ENCODE data around the gene DNAJC8.

DNAJC8 gene

DNA sequence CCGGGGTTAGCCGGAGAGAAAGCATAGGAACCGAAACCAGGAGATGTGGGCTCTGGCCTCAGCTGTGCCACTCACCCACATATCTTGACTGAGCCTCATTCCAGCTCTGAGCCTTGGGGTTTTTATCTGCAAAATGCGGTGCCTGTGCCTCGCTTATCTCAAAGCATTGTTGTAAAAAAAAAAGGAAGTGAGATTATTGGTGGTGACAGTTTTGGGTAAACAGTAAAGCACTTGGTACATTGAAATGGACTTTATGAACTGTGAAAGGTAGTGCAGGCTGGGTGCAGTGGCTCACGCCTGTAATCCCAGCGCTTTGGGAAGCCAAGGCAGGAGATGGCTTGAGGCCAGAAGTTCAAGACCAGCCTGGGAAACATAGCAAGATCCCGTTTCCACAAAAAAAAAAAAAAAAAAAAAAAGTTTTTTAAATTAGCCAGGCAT lies 60.1 kb downstream of the DNAJC8 start:
- Histone ChIP-seq H3K27ac (ENCODE audit: low read depth, low read length) (no peak overlapping the region), H3K27me3 (ENCODE audit: control insufficient read depth, insufficient read depth, low read length) (no peaks in the 10 kb centered on the region), H3K4me1 (ENCODE audit: control insufficient read depth, insufficient read depth, low read length) (no peaks in the 10 kb centered on the region), H3K36me3 (ENCODE audit: control insufficient read depth, insufficient read depth, low read length) (no peaks in the 10 kb centered on the region), H3K4me3 (ENCODE audit: low read length) (no peak overlapping the region), H3K9ac (ENCODE audit: low read length) (no peak overlapping the region)

DNA sequence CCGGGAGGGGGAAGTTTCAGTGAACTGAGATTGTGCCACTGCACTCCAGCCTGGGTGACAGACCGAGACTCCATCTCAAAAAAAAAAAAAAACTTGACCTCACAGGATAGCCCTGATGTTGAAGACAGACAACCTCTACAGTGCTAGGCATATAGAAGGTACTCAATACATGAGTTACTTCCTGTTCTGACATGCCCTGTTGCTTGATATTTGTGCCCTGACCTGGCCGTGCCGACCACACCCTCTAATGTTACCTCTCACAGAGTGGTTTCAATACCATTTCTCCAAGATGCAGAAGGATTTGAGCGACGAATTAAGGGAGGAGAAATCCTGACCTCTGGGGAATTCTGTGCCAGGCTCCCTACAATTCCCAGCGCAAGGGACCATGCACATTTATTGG lies 61.6 kb downstream of the DNAJC8 start:
- no peak overlapping the region for H3K27ac ChIP-seq (ENCODE audit: low read depth, low read length)

DNA sequence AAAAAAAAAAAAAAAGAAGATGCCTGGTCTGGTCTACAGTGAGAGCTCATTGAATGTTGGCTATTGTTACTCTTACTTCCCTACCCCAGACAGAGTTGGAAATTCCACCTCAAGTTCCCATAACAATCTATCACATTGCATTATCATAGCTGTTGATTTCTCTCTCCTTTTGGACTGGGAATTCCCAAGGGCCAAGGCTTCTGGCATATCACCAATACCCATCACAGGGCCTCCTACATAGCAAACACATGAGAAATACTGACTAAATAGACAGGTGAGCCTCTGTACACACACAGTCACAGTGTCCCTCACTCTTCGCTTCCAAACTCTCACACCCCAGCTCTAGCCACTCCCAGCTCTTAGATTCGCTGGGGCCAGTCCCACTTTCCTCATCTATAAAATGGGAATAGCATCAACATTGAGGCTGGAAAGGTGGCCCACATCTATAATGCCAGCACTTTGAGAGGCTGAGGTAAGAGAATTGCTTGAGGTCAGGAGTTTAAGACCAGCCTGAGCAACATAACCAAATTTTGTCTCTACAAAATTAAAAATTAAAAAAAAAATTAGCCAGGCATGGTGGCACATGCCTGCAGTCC lies 62.7 kb downstream of the DNAJC8 start:
- no peak overlapping the region for H3K9ac ChIP-seq (ENCODE audit: low read length)
- no peaks in the 10 kb centered on the region for H3K4me1 ChIP-seq (ENCODE audit: control insufficient read depth, insufficient read depth, low read length)
- no peaks in the 10 kb centered on the region for H3K36me3 ChIP-seq (ENCODE audit: control insufficient read depth, insufficient read depth, low read length)
- H3K27me3 ChIP-seq (ENCODE audit: control insufficient read depth, insufficient read depth, low read length) = no peaks in the 10 kb centered on the region
- no peak overlapping the region for H3K4me3 ChIP-seq (ENCODE audit: low read length)
- no peak overlapping the region for H3K27ac ChIP-seq (ENCODE audit: low read depth, low read length)

More for the DNA sequence above, 61.6 kb downstream of the DNAJC8 start:
- Histone ChIP-seq H3K27me3 (ENCODE audit: control insufficient read depth, insufficient read depth, low read length) (no peaks in the 10 kb centered on the region), H3K9ac (ENCODE audit: low read length) (no peak overlapping the region), H3K4me1 (ENCODE audit: control insufficient read depth, insufficient read depth, low read length) (no peaks in the 10 kb centered on the region), H3K36me3 (ENCODE audit: control insufficient read depth, insufficient read depth, low read length) (no peaks in the 10 kb centered on the region), H3K4me3 (ENCODE audit: low read length) (no peak overlapping the region)

DNA sequence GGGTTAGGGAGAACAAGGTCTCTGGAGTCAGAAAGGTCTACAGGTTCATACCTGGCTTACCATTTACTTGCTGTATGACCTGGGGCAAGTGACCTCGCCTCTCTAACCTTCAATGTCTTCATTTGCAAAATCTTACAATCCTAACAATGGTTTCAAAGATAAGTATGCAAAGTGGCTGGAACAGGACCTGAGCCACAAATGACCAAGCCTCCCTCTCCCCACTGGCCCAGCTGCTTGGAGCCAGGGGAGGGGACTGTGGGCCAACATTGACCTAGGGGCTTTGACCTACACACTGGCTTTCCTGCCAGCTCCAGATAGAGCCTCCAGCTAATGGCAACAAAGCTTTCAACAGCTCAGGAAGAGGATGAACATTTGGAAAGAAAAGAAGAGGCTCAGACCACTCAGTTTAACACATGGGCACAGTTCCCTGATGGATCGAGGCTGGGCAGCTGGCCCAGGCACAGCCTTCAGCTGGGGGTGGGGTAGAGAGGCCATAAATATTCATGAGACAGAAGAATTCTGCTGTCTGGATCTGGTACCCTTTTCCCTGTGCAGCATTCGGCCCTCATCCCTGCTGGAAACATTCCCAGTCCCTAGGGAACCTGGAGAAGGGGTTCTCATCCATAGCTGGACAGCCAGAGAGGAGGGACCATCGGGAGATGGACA lies 69.2 kb downstream of the DNAJC8 start:
- Histone ChIP-seq H3K27ac (ENCODE audit: low read depth, low read length) (no peak overlapping the region), H3K9ac (ENCODE audit: low read length) (no peak overlapping the region), H3K27me3 (ENCODE audit: control insufficient read depth, insufficient read depth, low read length) (no peaks in the 10 kb centered on the region), H3K4me1 (ENCODE audit: control insufficient read depth, insufficient read depth, low read length) (no peaks in the 10 kb centered on the region), H3K36me3 (ENCODE audit: control insufficient read depth, insufficient read depth, low read length) (no peaks in the 10 kb centered on the region), H3K4me3 (ENCODE audit: low read length) (no peak overlapping the region)

DNA sequence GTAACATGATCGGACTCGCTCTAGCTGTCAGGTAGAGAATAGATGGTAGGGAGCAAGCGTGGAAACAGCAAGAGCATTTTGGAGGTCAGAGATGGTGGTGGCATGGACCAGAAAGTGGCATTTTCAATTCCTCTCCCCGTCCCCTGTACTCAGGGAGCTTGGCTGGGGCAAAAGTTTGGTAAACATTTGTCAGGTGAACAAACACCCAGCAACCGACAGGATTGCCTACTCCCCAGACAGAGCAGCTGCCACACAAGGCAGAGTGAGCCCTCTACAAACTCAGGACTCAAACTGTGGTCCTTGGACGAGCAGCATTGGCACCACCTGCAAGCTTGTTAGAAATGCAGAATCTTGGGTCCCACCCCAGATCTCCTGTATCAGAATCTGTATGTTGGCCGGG lies 70.7 kb downstream of the DNAJC8 start:
- Histone ChIP-seq H3K27ac (ENCODE audit: low read depth, low read length) (no peak overlapping the region), H3K9ac (ENCODE audit: low read length) (no peak overlapping the region), H3K4me3 (ENCODE audit: low read length) (no peak overlapping the region), H3K4me1 (ENCODE audit: control insufficient read depth, insufficient read depth, low read length) (no peaks in the 10 kb centered on the region), H3K36me3 (ENCODE audit: control insufficient read depth, insufficient read depth, low read length) (no peaks in the 10 kb centered on the region), H3K27me3 (ENCODE audit: control insufficient read depth, insufficient read depth, low read length) (no peaks in the 10 kb centered on the region)

DNA sequence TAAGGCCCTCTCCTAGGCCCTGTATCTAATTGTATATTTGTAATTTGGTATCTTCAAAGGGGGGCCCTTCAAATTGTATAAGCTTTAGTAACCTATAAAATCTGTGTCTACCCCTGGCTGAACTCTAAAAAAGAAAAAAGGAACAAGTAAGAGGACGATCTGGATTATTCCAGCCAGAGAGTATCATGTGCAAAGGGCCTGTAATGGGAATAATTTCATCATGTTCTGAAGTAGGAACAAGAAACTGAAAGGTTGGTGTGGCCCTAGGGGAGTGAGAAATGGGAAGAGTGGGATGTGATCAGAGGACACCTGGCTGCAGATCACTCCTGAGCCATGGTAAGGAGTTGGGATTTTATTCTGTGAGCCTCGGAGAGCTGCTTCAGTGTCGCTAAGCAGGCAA lies 71.1 kb downstream of the DNAJC8 start:
- no peaks in the 10 kb centered on the region for H3K4me1 ChIP-seq (ENCODE audit: control insufficient read depth, insufficient read depth, low read length)
- no peak overlapping the region for H3K9ac ChIP-seq (ENCODE audit: low read length)
- H3K36me3 ChIP-seq (ENCODE audit: control insufficient read depth, insufficient read depth, low read length) = no peaks in the 10 kb centered on the region
- no peak overlapping the region for H3K4me3 ChIP-seq (ENCODE audit: low read length)
- no peak overlapping the region for H3K27ac ChIP-seq (ENCODE audit: low read depth, low read length)
- H3K27me3 ChIP-seq (ENCODE audit: control insufficient read depth, insufficient read depth, low read length) = no peaks in the 10 kb centered on the region

DNA sequence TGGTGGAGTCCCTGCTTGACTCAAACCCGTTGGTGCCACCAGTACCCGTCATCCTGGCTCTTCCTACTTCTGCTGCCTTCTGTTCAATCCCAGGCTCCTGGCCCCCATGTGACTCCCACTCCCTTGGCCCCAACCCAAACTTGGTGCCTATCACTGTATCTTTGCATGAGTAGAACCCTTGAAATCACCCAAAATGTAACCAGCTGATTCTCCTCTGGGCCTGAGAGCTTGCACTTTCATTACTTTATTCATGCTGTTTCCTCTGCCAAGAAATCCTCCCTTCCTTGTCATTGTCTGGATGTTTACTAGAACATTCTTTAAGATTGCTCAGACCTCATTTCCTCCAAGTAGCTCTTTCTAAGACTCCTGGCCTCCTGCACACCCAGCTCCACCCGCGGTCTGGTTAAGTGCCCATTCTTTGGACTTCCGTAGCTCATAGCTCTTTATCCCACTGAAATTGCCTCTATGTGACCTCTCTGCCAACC lies 72.0 kb downstream of the DNAJC8 start:
- Histone ChIP-seq H3K36me3 (ENCODE audit: control insufficient read depth, insufficient read depth, low read length) (no peaks in the 10 kb centered on the region), H3K4me3 (ENCODE audit: low read length) (no peak overlapping the region), H3K4me1 (ENCODE audit: control insufficient read depth, insufficient read depth, low read length) (no peaks in the 10 kb centered on the region), H3K27me3 (ENCODE audit: control insufficient read depth, insufficient read depth, low read length) (no peaks in the 10 kb centered on the region), H3K9ac (ENCODE audit: low read length) (no peak overlapping the region), H3K27ac (ENCODE audit: low read depth, low read length) (no peak overlapping the region)

DNA sequence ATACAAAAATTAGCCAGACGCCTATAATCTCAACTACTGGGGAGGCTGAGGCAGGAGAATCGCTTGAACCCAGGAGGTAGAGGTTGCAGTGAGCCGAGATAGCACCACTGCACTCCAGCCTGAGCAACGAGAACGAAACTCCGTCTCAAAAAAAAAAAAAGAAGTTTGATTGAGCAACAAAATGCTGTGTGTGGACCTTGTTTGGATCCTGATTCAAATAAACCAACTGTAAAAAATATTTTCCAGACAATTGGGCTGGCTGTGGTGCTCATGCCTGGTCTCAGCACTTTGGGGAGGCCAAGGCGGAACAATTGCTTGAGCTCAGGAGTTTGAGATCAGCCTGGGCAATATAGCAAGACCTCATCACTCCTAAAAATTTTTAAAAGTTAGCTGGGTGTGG lies 73.1 kb downstream of the DNAJC8 start:
- Histone ChIP-seq H3K4me3 (ENCODE audit: low read length) (no peak overlapping the region), H3K36me3 (ENCODE audit: control insufficient read depth, insufficient read depth, low read length) (no peaks in the 10 kb centered on the region), H3K27ac (ENCODE audit: low read depth, low read length) (no peak overlapping the region), H3K4me1 (ENCODE audit: control insufficient read depth, insufficient read depth, low read length) (no peaks in the 10 kb centered on the region), H3K9ac (ENCODE audit: low read length) (no peak overlapping the region), H3K27me3 (ENCODE audit: control insufficient read depth, insufficient read depth, low read length) (no peaks in the 10 kb centered on the region)

DNA sequence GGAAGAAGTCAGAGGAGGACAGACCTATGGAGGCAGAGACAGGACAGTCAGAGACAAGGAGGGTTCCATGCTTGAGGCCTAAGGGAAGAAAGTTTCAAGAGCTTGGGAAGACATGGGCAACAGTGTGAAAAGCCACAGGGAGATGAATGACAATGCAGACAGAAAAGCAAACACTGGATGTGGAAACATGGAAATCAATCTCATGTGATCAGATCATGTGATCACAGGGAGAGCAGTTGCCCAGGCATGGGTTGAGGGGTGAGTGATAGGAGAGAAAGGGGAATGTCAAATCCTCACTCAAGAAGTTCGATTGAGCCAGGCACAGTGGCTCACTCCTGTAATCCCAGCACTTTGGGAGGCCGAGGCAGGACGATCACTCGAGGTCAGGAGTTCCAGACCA lies 73.6 kb downstream of the DNAJC8 start:
- Histone ChIP-seq H3K27ac (ENCODE audit: low read depth, low read length) (no peak overlapping the region), H3K9ac (ENCODE audit: low read length) (no peak overlapping the region), H3K4me3 (ENCODE audit: low read length) (no peak overlapping the region), H3K27me3 (ENCODE audit: control insufficient read depth, insufficient read depth, low read length) (no peaks in the 10 kb centered on the region), H3K36me3 (ENCODE audit: control insufficient read depth, insufficient read depth, low read length) (no peaks in the 10 kb centered on the region), H3K4me1 (ENCODE audit: control insufficient read depth, insufficient read depth, low read length) (no peaks in the 10 kb centered on the region)

DNA sequence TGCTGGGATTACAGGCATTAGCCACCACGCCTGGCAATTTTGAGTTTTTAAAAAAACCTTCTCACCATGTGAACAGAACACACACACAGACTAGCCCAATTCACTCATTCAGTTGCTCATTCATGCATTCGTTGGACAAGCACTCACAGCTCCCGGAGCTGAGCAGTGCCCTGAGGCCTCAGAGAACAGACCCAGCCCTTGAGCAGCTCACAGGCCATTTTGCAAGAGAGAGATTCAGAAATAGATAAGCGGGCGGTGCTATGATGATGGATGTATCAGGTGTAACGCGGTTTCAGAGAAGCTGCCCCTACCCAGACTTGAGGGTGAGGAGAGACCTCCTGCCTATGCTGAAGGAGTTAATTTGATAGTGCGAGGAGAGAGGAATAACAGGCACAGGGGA lies 74.9 kb downstream of the DNAJC8 start:
- no peaks in the 10 kb centered on the region for H3K36me3 ChIP-seq (ENCODE audit: control insufficient read depth, insufficient read depth, low read length)
- no peaks in the 10 kb centered on the region for H3K27me3 ChIP-seq (ENCODE audit: control insufficient read depth, insufficient read depth, low read length)
- H3K27ac ChIP-seq (ENCODE audit: low read depth, low read length) = no peak overlapping the region
- H3K4me1 ChIP-seq (ENCODE audit: control insufficient read depth, insufficient read depth, low read length) = no peaks in the 10 kb centered on the region
- H3K4me3 ChIP-seq (ENCODE audit: low read length) = no peak overlapping the region
- H3K9ac ChIP-seq (ENCODE audit: low read length) = no peak overlapping the region

DNA sequence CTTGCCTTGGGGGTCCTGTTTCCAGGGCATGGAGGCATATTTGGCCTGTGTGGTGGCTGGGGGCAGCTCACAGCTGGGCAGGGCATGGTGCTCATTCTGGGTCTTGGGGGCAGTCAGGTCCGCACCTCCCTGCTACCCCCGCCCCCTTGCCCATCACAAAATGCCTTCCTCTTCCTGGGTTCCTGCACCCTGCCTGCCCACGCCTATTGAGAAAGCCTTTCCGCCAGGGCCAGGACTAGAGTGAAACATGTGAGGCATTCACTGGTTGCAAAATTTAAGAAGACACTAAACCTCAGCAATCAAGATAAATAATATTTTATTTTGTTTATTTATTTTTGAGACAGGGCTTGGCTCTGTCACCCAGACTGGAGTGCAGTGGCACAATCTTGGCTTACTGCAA lies 76.0 kb downstream of the DNAJC8 start:
- no peak overlapping the region for H3K4me3 ChIP-seq (ENCODE audit: low read length)
- H3K27ac ChIP-seq (ENCODE audit: low read depth, low read length) = no peak overlapping the region
- H3K9ac ChIP-seq (ENCODE audit: low read length) = no peak overlapping the region
- no peaks in the 10 kb centered on the region for H3K27me3 ChIP-seq (ENCODE audit: control insufficient read depth, insufficient read depth, low read length)
- no peaks in the 10 kb centered on the region for H3K4me1 ChIP-seq (ENCODE audit: control insufficient read depth, insufficient read depth, low read length)
- no peaks in the 10 kb centered on the region for H3K36me3 ChIP-seq (ENCODE audit: control insufficient read depth, insufficient read depth, low read length)

DNA sequence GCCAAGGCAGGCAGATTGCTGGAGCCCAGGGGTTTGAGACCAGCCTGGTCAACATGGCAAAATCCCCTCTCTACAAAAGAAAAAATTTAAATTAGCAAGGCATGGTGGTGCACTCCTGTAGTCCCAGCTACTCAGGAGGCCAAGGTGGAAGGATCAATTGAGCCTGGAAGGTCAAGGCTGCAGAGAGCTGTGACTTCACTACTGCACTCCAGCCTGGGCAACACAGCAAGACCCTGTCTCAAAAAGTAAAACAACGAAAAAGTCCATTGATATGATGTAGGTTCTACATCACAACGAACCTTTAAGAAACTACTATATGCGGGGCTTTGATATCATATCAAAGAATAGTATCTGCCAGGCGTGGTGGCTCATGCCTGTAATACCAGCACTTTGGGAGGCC lies 77.2 kb downstream of the DNAJC8 start:
- no peak overlapping the region for H3K9ac ChIP-seq (ENCODE audit: low read length)
- no peak overlapping the region for H3K27ac ChIP-seq (ENCODE audit: low read depth, low read length)
- H3K27me3 ChIP-seq (ENCODE audit: control insufficient read depth, insufficient read depth, low read length) = no peaks in the 10 kb centered on the region
- H3K4me3 ChIP-seq (ENCODE audit: low read length) = no peak overlapping the region
- no peaks in the 10 kb centered on the region for H3K36me3 ChIP-seq (ENCODE audit: control insufficient read depth, insufficient read depth, low read length)
- H3K4me1 ChIP-seq (ENCODE audit: control insufficient read depth, insufficient read depth, low read length) = no peaks in the 10 kb centered on the region

DNA sequence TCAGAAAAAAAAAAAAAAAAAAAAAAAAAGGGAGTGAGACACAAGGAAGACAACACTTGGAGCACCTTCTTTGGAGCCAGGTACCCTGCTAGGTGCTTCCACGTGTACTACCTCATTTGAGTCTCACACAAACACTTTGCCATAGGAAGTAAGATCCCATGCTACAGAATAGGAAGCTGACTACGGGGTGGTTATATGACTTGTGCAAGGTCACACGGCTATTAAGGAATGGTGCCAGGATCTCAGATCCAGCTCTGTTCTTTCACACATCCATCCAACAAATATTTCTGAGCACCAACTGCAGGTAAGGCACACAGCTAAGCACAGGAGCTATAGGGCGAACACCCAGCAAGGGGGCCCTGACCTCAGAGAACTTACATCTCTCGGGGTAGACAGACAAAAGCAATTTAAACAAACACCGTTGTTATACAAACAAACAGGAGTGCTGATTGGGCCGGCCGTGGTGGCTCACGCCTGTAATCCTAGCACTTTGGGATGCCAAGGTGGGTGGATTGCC lies 78.7 kb downstream of the DNAJC8 start:
- Histone ChIP-seq H3K27ac (ENCODE audit: low read depth, low read length) (no peak overlapping the region), H3K4me1 (ENCODE audit: control insufficient read depth, insufficient read depth, low read length) (no peaks in the 10 kb centered on the region), H3K9ac (ENCODE audit: low read length) (no peak overlapping the region)

More for the DNA sequence above, 78.7 kb downstream of the DNAJC8 start:
- H3K4me3 ChIP-seq (ENCODE audit: low read length) = no peak overlapping the region
- H3K36me3 ChIP-seq (ENCODE audit: control insufficient read depth, insufficient read depth, low read length) = no peaks in the 10 kb centered on the region
- H3K27me3 ChIP-seq (ENCODE audit: control insufficient read depth, insufficient read depth, low read length) = no peaks in the 10 kb centered on the region
